HL-60/S4 treated with phorbol 12-myristate 13-acetate at 8.2 ng/mL for 4 days and 3 days (cell line): ENCODE results near the gene MTHFD1L.

ENCODE experiments used
- in situ Hi-C: fragments of 300-500 bp; cut with MboI; formaldehyde crosslinking; loops from 2 replicates; pipeline ENCODE4 v1.15.0; 2022; ENCODE audit warnings: low sequenced_read_pairs

Gene MTHFD1L

DNA sequence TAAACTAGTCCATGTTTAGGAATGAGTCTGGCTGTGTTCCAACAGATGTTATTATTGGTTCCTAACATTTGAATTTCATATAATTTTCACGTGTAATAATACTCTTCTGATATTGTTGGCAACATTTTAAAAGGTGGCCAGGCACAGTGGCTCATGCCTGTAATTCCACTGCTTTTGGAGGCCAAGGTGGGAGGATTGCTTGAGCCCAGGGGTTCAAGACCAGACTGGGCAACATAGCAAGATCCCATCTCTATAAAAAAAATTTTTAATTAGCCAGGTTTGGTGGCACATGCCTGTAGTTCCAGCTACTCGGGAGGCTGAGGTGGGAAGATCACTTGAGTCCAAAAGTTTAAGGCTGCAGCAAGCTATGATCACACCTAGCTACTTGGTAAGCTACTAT lies 116.2 kb downstream of the MTHFD1L start:
- in situ Hi-C loops, result no loop called here

GRCh38 chr6:150987371-150987828 lies 121.9 kb downstream of the MTHFD1L start:
- in situ Hi-C loops, result no loop called here

GRCh38 chr6:150987855-150988464 lies 122.5 kb downstream of the MTHFD1L start:
- in situ Hi-C loops, result no loop called here

DNA sequence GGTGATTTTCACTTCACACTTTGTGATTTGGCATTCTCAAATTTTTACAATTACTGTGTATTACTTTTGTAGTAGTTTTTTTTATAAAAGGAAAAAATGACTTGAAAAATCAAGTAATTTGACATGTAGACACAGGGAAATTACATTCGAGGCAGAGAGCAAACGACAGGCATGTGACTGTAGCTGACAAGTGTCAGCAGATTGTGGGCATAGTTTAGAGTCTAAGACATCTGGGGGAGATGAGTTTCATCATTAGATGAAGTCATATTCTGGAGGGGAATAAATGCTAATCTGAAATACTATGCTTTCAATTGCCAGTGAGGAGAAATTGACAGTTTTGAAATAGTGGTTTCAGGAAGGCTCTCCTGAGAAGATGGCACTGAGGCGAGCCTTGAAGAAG lies 126.0 kb downstream of the MTHFD1L start:
- in situ Hi-C loops, result no loop called here

GRCh38 chr6:150992262-150992661 lies 126.8 kb downstream of the MTHFD1L start:
- in situ Hi-C loops, result no loop called here

DNA sequence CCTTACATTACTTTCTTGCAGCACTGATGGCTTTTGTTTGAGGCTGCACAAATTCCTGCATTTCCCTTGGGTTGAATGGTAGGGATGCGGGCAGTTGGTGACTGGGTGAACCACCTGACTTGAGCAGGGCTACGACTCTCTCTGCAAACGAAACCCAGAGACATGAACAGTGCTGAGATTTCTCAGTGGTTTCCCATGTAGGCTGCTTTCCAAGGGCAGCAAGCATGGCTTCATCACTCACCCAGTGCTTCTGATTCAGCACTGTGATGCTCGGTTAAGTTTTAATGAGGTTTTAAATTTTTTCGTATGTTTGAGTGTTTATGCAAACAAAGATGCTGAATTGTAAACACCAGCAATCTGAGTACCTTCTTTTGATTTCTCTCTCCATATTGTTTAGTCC lies 127.2 kb downstream of the MTHFD1L start:
- in situ Hi-C loops, result no loop called here

DNA sequence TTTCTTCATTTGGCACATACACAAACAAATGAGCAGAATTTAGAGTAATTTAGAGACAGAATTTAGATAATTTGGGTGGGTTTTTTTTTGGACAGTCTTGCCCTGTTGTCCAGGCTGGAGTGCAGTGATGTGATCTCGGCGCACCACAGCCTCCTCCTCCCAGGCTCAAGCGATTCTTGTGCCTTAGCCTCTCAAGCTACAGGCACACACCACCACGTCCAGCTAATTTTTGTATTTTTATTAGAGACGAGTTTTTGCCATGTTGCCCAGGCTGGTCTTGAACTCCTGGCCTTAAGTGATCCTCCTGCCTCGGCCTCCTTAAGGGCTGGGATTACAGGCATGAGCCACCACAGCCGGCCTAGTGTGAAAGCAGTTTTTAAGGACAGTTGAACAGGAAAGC lies 127.8 kb downstream of the MTHFD1L start:
- in situ Hi-C loops, result no loop called here

- in situ Hi-C loops, result no loop called here
These were observed 128.5 kb downstream of the MTHFD1L start for GRCh38 chr6:150994026-150994425.

DNA sequence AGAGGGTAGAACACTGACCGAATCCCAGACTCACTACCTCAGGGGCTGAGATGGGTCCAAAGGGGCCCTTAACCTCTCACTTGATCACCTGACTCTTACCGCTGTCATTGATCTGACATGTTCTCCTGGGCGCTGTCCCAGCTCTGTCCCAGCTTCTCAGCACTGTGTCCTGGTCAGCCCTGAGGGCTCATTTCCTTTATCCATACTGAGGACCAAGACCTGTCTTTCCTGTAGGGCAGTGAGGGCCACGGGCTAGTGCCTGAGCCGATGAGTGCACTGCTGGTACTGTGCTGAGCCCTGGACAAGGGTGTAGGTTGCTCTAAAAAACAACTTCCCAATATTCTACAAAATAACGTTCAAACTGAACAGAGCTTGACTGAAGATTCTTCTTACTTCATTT lies 131.5 kb downstream of the MTHFD1L start:
- in situ Hi-C loops, result no loop called here

DNA sequence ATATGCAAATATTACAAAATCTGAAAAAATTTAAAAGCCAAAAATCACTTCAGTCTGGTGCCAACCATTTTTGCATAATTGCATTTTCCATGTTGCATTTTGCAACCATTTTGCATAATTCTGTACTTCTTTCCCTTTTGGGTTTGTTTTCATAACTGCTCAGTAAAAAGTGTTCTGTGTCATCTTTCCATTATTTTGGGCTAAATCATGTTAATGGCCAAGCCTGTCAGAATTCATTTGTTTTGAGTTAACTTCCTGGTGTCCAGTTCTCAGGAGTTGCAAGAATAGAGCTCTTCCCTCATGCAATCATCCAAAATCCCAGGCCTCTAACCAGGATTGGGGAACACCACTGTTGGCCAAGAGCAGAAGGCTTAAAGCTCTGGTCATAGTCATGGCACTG lies 133.6 kb downstream of the MTHFD1L start:
- in situ Hi-C loops, result no loop called here

GRCh38 chr6:150999576-150999975 lies 134.1 kb downstream of the MTHFD1L start:
- in situ Hi-C loops, result no loop called here

DNA sequence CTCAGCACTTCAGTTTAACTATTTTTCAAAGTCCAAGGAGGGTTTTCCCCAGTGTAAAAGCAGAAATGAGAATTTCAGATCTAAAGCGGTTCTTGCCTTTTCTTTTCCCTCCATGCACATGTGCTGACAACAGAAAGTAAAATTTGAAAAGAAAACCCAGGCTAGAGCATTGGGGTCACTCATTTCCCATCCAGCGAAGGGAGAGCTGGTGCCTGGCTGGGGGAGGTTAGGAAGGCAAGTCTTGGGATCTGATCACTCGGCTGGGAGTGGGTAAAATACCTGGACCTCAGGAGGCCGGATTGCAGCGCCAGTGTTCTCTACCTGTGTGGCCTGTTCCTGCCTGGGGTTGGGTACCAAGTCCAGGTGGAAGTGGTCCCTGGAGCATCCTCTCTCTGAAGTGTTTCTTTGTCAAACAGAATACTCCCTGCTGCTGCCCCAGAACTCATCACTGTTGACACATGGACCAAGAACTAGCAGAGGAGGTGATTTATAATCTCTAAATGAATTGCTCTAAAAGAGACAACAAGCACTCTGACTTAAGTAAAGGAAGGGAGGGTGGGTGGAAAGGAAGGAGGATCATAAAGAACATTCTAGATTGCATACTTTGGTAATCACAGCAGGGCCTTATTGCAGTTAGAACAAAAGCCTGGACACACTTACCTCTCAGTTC lies 136.0 kb downstream of the MTHFD1L start:
- in situ Hi-C loops, result loop anchor here (25.0 kb wide), 1 partner anchor 336 kb away; no protein-coding TSS in a partner anchor

GRCh38 chr6:151002057-151002450 lies 136.6 kb downstream of the MTHFD1L start:
- in situ Hi-C loops, result loop anchor here (25.0 kb wide), 1 partner anchor 335 kb away; no protein-coding TSS in a partner anchor

DNA sequence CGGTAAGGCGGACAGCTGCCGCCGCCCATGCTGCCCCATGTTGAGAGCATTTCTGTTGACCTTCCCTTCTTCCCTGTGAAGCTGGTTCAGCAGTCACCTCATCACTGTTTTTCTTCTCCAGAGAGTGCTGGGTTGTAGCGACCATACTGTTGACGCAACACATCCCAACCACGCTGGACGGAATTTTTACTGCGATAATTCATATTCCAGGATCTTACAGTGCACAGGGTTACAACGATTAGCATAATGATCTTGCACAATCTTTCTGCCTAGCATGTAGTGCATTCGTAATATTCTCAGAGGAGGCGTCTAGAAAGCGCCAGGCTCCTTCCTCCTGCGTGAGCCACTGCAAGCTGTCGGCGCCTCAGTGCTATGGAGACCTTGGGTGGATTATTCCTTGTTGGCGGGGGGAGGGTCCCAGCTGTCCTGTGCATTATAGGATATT lies 137.0 kb downstream of the MTHFD1L start:
- in situ Hi-C loops, result loop anchor here (25.0 kb wide), 1 partner anchor 335 kb away; no protein-coding TSS in a partner anchor

DNA sequence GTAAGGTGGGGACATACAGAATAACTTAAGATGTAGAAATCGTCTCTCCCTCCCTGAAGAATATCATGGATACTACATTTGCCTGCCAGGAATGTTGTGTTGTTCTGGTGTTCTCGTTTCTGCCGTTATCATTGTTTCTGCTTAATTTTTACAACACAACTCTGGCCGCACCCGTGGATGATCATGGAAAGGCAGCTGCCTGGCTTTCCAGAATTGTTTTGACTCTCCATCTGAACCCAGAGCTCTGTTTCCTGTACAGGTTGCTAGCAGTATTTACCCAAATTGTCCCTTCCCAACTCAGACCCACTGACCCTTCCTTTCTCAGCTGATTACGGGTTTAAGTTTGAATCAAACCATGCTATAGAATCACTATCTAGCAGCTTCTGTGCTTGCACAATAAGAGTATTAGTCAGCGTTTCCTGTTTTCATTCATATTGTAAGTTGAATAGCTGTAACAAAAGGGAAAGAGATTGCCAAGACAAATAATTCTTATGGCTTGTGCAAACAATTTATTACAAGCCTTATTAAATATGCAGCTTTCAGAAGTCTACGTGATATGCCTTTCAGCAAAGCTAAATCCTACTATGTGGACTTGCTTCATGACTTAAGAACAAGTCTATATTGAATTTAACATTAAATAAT lies 139.0 kb downstream of the MTHFD1L start:
- in situ Hi-C loops, result loop anchor here (25.0 kb wide), 1 partner anchor 333 kb away; no protein-coding TSS in a partner anchor

DNA sequence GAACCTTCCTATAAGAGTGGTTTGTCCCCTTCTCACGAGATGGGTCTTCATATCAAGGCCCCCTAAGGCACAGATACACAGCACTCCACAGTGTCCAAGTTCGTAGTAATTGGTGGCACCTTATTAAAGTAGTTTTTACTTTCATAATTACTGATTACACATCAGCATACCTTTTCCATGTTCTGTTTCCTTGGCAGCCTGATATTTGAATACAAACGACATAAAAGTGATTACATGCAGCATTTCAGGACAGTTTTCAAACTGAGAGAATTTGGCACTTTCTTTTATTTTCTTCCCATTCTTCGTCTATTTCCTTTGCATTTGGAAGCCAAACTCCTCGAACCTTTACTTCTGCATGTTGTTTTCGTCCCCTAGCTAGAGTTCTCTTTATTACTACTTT lies 139.7 kb downstream of the MTHFD1L start:
- in situ Hi-C loops, result loop anchor here (25.0 kb wide), 1 partner anchor 332 kb away; no protein-coding TSS in a partner anchor

- in situ Hi-C loops, result loop anchor here (25.0 kb wide), 1 partner anchor 331 kb away; no protein-coding TSS in a partner anchor
These were observed 140.6 kb downstream of the MTHFD1L start for GRCh38 chr6:151005896-151006632.

GRCh38 chr6:151007076-151007475 lies 141.6 kb downstream of the MTHFD1L start:
- in situ Hi-C loops, result loop anchor here (25.0 kb wide), 1 partner anchor 330 kb away; no protein-coding TSS in a partner anchor

- in situ Hi-C loops, result loop anchor here (25.0 kb wide), 1 partner anchor 329 kb away; no protein-coding TSS in a partner anchor
These were observed 142.4 kb downstream of the MTHFD1L start for GRCh38 chr6:151007922-151008321.

GRCh38 chr6:151008425-151008824 lies 142.9 kb downstream of the MTHFD1L start:
- in situ Hi-C loops, result loop anchor here (25.0 kb wide), 1 partner anchor 329 kb away; no protein-coding TSS in a partner anchor

- in situ Hi-C loops, result loop anchor here (25.0 kb wide), 1 partner anchor 328 kb away; no protein-coding TSS in a partner anchor
These were observed 144.1 kb downstream of the MTHFD1L start for GRCh38 chr6:151009576-151009975.
